H1 (cell line): ENCODE results near the gene CASD1. TPM values are rescaled to one million over a fixed set of nuclear protein-coding genes. Genes with fewer than 3 reads are reported as not detected.

Experiments
- CTCF ChIA-PET: fragments of 300-600 bp; sonication (Branson Sonifier 250); formaldehyde crosslinking; loops from one replicate; lab custom pipeline; 2021; ENCODE audit not compliant: partially characterized antibody; lab: Charles Lee
- POLR2A ChIA-PET: fragments of 300-600 bp; sonication (Branson Sonifier 250); formaldehyde crosslinking; loops from one replicate; lab custom pipeline; 2021; ENCODE audit warnings: inconsistent platforms; ENCODE audit not compliant: partially characterized antibody; lab: Charles Lee
- DNase-seq, 2 experiments: peaks; one replicate each; pipeline versions ENCODE4 v3.0.0 to v3.0.0-alpha.2; 2010 to 2022; ENCODE audit warnings: low spot score in 2 of 2, low read depth in 1 of 2, mixed read lengths in 1 of 2
- FAIRE-seq: peaks from 2 replicates; lab custom pipeline; 2011; peaks lifted over from hg19 to GRCh38; lab: Jason Lieb, UNC
- H2AFZ ChIP-seq: 2 replicates; pipeline ENCODE4 v1.8.1; 2012; ENCODE audit warnings: low read length, inconsistent platforms
- H2AK5ac ChIP-seq: 2 replicates; pipeline ENCODE4 v1.6.1; 2013; ENCODE audit warnings: low read depth, low read length
- H2BK120ac ChIP-seq: replicated peaks from 2 replicates; pipeline ENCODE3; 2013; ENCODE audit warnings: low read depth, low read length, inconsistent platforms
- H2BK12ac ChIP-seq: 2 replicates; pipeline ENCODE4 v1.6.1; 2013; ENCODE audit warnings: low read depth, low read length
- H2BK15ac ChIP-seq: 2 replicates; pipeline ENCODE4 v1.6.1; 2013; ENCODE audit warnings: low read length
- H2BK20ac ChIP-seq: 2 replicates; pipeline ENCODE4 v1.6.1; 2013; ENCODE audit warnings: low read length
- H2BK5ac ChIP-seq: 2 replicates; pipeline ENCODE4 v1.6.1; 2013; ENCODE audit warnings: low read depth, low read length
- H3K14ac ChIP-seq: 2 replicates; pipeline ENCODE4 v1.6.1; 2013; ENCODE audit warnings: inconsistent platforms; ENCODE audit not compliant: insufficient read length
- H3K18ac ChIP-seq: 2 replicates; pipeline ENCODE4 v1.6.1; 2013; ENCODE audit warnings: low read length; ENCODE audit errors: extremely low read depth
- H3K23ac ChIP-seq: 2 replicates; pipeline ENCODE4 v1.6.1; 2013; ENCODE audit warnings: inconsistent platforms; ENCODE audit not compliant: insufficient read length
- H3K23me2 ChIP-seq: 2 replicates; pipeline ENCODE4 v1.6.1; 2013; ENCODE audit warnings: low read depth, low read length
- H3K27ac ChIP-seq: 2 replicates; pipeline ENCODE4 v1.6.1; 2011; ENCODE audit warnings: low read depth, low read length, inconsistent platforms
- H3K27me3 ChIP-seq, 4 experiments: replicated peaks in 1 of 4; 1 replicate in 1 of 4; 2 replicates in 3 of 4; pipeline versions ENCODE4 v1.6.1 to v1.8.1; 2011 to 2013; ENCODE audit warnings: low read length in 3 of 4, mild to moderate bottlenecking in 3 of 4, inconsistent platforms in 2 of 4, mixed read lengths in 2 of 4, moderate library complexity in 1 of 4; ENCODE audit not compliant: control insufficient read depth in 3 of 4, insufficient read depth in 3 of 4; ENCODE audit errors: extremely low read depth in 1 of 4
- H3K36me3 ChIP-seq, 4 experiments: 2 replicates each; pipeline versions ENCODE4 v1.6.1 to v1.8.1; 2011 to 2013; ENCODE audit warnings: mild to moderate bottlenecking in 4 of 4, low read length in 3 of 4, moderate library complexity in 2 of 4, control low read depth in 1 of 4, inconsistent platforms in 1 of 4; ENCODE audit not compliant: insufficient read depth in 4 of 4, control insufficient read depth in 2 of 4
- H3K4ac ChIP-seq: replicated peaks from 2 replicates; pipeline ENCODE3; 2013; ENCODE audit warnings: low read length, low read depth, mixed read lengths, inconsistent platforms; ENCODE audit not compliant: insufficient read length
- H3K4me1 ChIP-seq, 4 experiments: replicated peaks in 1 of 4; 1 replicate in 1 of 4; 2 replicates in 3 of 4; pipeline versions ENCODE4 v1.6.1 to v1.8.1; 2011 to 2013; ENCODE audit warnings: low read length in 3 of 4, inconsistent platforms in 2 of 4, mixed read lengths in 1 of 4; ENCODE audit not compliant: insufficient read depth in 4 of 4, control insufficient read depth in 3 of 4
- H3K4me2 ChIP-seq, 2 experiments: 2 replicates each; pipeline versions ENCODE4 v1.6.1 to v1.8.1; 2011 to 2013; ENCODE audit warnings: low read depth in 2 of 2, low read length in 2 of 2, control low read depth in 1 of 2, inconsistent platforms in 1 of 2, mild to moderate bottlenecking in 1 of 2; ENCODE audit not compliant: insufficient read depth in 1 of 2
- H3K4me3 ChIP-seq, 4 experiments: fragments of 200-600, 300-600 bp in 1 of 4; sonication (generic), shearing (Covaris generic), sonication (Bioruptor Twin) in 1 of 4; 2 replicates each; pipeline versions ENCODE4 v1.5.1 to v1.8.1; 2011 to 2016; ENCODE audit warnings: low read length in 4 of 4, low read depth in 3 of 4, control low read depth in 2 of 4, inconsistent platforms in 2 of 4, mild to moderate bottlenecking in 2 of 4, mixed read lengths in 1 of 4, moderate library complexity in 1 of 4; ENCODE audit not compliant: insufficient read depth in 2 of 4; ENCODE audit errors: extremely low read depth in 1 of 4
- H3K56ac ChIP-seq: replicated peaks from 2 replicates; pipeline ENCODE3; 2013; ENCODE audit warnings: low read depth, mild to moderate bottlenecking, mixed read lengths, low read length, inconsistent platforms; ENCODE audit not compliant: insufficient read length
- H3K79me1 ChIP-seq: 2 replicates; pipeline ENCODE4 v1.6.1; 2013; ENCODE audit warnings: low read depth, low read length, control low read depth
- H3K79me2 ChIP-seq, 2 experiments: 2 replicates each; pipeline versions ENCODE4 v1.6.1 to v1.8.1; 2012 to 2013; ENCODE audit warnings: low read length in 2 of 2, mild to moderate bottlenecking in 2 of 2, inconsistent platforms in 1 of 2; ENCODE audit not compliant: insufficient read depth in 2 of 2, control insufficient read depth in 1 of 2
- H3K9ac ChIP-seq, 4 experiments: replicated peaks in 1 of 4; 1 replicate in 1 of 4; 2 replicates in 3 of 4; pipeline versions ENCODE4 v1.6.1 to v1.8.1; 2011 to 2013; ENCODE audit warnings: low read depth in 3 of 4, low read length in 3 of 4, control low read depth in 2 of 4, mild to moderate bottlenecking in 2 of 4, moderate library complexity in 2 of 4, inconsistent platforms in 1 of 4; ENCODE audit errors: extremely low read depth in 1 of 4
- H3K9me3 ChIP-seq, 2 experiments: 2 replicates each; pipeline versions ENCODE4 v1.6.1 to v1.8.1; 2012 to 2013; ENCODE audit warnings: mild to moderate bottlenecking in 2 of 2, moderate library complexity in 2 of 2, control low read depth in 1 of 2, inconsistent platforms in 1 of 2, low read depth in 1 of 2, low read length in 1 of 2, mixed read lengths in 1 of 2; ENCODE audit not compliant: insufficient read depth in 2 of 2
- H4K20me1 ChIP-seq, 2 experiments: replicated peaks in 1 of 2; 2 replicates each; pipeline versions ENCODE3 to v1.8.1; 2011 to 2013; ENCODE audit warnings: inconsistent platforms in 2 of 2, low read length in 2 of 2, mild to moderate bottlenecking in 1 of 2; ENCODE audit not compliant: insufficient read depth in 2 of 2, control insufficient read depth in 1 of 2
- H4K5ac ChIP-seq: 2 replicates; pipeline ENCODE4 v1.6.1; 2013; ENCODE audit warnings: low read length, low read depth, mixed read lengths, inconsistent platforms; ENCODE audit not compliant: insufficient read length
- H4K8ac ChIP-seq: 2 replicates; pipeline ENCODE4 v1.8.0; 2013; ENCODE audit warnings: mild to moderate bottlenecking, moderate library complexity, low read length, inconsistent platforms; ENCODE audit not compliant: insufficient read depth; ENCODE audit errors: extremely low read depth
- H4K91ac ChIP-seq: replicated peaks from 2 replicates; pipeline ENCODE3; 2013; ENCODE audit warnings: low read length, mixed read lengths, inconsistent platforms; ENCODE audit not compliant: insufficient read length
- HDAC6 ChIP-seq: IDR thresholded peaks from one replicate; pipeline ENCODE4 v1.7.1; 2012; ENCODE audit warnings: low read depth, mild to moderate bottlenecking, inconsistent platforms, low read length, moderate library complexity
- TAF7 ChIP-seq: optimal IDR thresholded peaks from 2 replicates; pipeline ENCODE3; 2011; ENCODE audit warnings: low read depth, mild to moderate bottlenecking, inconsistent platforms, low read length, moderate library complexity, borderline replicate concordance
- ZNF274 ChIP-seq: IDR thresholded peaks from 2 replicates; pipeline ENCODE4 v1.7.0; 2012; ENCODE audit warnings: low read length, borderline replicate concordance; ENCODE audit errors: extremely low read depth
- WGBS, 2 experiments: shearing (Covaris generic) in 1 of 2; methylation state at CpG; one replicate each; pipeline versions ENCODE4 v1.1.6 to v1.1.7; 2013 to 2015; ENCODE audit warnings: low lambda C conversion rate in 2 of 2, mixed read lengths in 2 of 2, inconsistent platforms in 1 of 2, low coverage in 1 of 2, missing lambda C conversion rate in 1 of 2; ENCODE audit not compliant: insufficient replicate concordance in 2 of 2, insufficient coverage in 1 of 2, insufficient read length in 1 of 2; ENCODE audit errors: extremely low coverage in 1 of 2, missing lambda C conversion rate in 1 of 2; 5-methylcytosine and 5-hydroxymethylcytosine counted together
- polyA plus RNA-seq, 7 experiments: library from polyadenylated mRNA; depleted of rRNA in 3 of 7; stranded (reverse) in 5 of 7; unstranded in 2 of 7; fragments of >200 nt in 5 of 7; fragments of 200-250 nt in 2 of 7; gene quantifications; 1 replicate in 5 of 7; 2 replicates in 1 of 7; 4 replicates in 1 of 7; pipeline versions ENCODE4 v1.2.1 to v1.2.3, GENCODE V29; 2011 to 2013; ENCODE audit warnings: missing spikeins in 2 of 7, mixed read lengths in 2 of 7
- total RNA-seq: library from RNA; stranded (reverse); fragmentation: NEBNext Ultra II Directional; extraction: Animal tissue kit (Norgen Biotek cat#: 25700); gene quantifications from 2 replicates; pipeline ENCODE4 v1.2.1, GENCODE V29; 2021
- TF ChIP-seq, protein P1 (sequence below): IDR thresholded peaks from 2 replicates; pipeline ENCODE4 v1.6.1; 2012; ENCODE audit warnings: inconsistent platforms

CASD1 gene
- total and polyA plus RNA-seq, 2 of the 8 experiments (the other 6 are each of a cell fraction or from before 2014, with no cell fraction given) = 14.2 to 18.8 TPM

DNA sequence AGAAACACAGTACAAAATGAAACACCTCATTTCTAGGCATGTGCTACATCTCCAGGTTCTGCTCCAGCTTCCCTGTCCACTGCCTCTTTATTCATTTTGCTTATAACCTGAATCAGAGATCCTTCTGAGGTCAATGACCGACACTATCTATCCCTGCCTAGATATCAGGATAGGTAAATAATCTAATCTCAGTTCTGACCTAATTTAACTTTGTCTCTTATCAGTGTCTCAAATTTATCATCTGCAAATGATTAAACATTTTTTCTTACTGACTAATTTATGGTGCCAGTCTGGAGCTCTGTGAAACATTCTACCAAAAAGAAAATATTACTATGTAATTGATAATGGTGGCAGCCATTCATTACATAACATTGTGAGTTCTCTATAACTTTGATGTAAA, 85.3 kb downstream of the CASD1 start:
- no peak overlapping the region for H3K4ac ChIP-seq
- TF ChIP-seq, protein P1, sequence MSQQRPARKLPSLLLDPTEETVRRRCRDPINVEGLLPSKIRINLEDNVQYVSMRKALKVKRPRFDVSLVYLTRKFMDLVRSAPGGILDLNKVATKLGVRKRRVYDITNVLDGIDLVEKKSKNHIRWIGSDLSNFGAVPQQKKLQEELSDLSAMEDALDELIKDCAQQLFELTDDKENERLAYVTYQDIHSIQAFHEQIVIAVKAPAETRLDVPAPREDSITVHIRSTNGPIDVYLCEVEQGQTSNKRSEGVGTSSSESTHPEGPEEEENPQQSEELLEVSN = no peak
- TF ChIP-seq HDAC6 = no peak
- no peak for TF ChIP-seq ZNF274
- no peak for TF ChIP-seq TAF7
- no peak overlapping the region for H4K5ac ChIP-seq
- peaks cover 0 to 8% (median 0%) of the 10 kb centered on the region in 4 experiments; a peak in 3 of 8 replicates for H3K36me3 ChIP-seq
- no peak overlapping the region for H3K4me3 ChIP-seq
- no peak for FAIRE-seq
- H3K14ac ChIP-seq = no peak overlapping the region
- no peak overlapping the region for H2BK15ac ChIP-seq
- no peak overlapping the region for H2BK20ac ChIP-seq
- H3K4me2 ChIP-seq = no peak overlapping the region
- H3K9me3 ChIP-seq = 0 out of 4 replicates have a peak, but pooled peaks cover 1 to 2% of the 10 kb centered on the region in 2 experiments
- H3K27ac ChIP-seq = no peak overlapping the region
- ChIA-PET CTCF (interaction anchor here (1.4 kb wide), 1 partner anchor 15 kb away, joined by 3 read pairs; no protein-coding TSS in a partner anchor), POLR2A (no interaction called here)
- no peaks in the 10 kb centered on the region for H4K20me1 ChIP-seq
- H2AFZ ChIP-seq = no peak overlapping the region
- no peak overlapping the region for H2BK5ac ChIP-seq
- H4K91ac ChIP-seq = no peak overlapping the region
- H4K8ac ChIP-seq = no peak overlapping the region
- no peaks in the 10 kb centered on the region for H3K23me2 ChIP-seq
- no peak for DNase-seq
- no peak overlapping the region for H3K56ac ChIP-seq
- no peak overlapping the region for H3K9ac ChIP-seq
- no peak overlapping the region for H2BK12ac ChIP-seq
- H3K18ac ChIP-seq = no peak overlapping the region
- H3K79me2 ChIP-seq = no peaks in the 10 kb centered on the region
- H3K23ac ChIP-seq = no peak overlapping the region
- no peak overlapping the region for H2AK5ac ChIP-seq
- no peaks in the 10 kb centered on the region for H3K79me1 ChIP-seq
- H3K4me1 ChIP-seq = peaks cover 0 to 3% (median 0%) of the 10 kb centered on the region in 4 experiments; a peak in 1 of 7 replicates
- WGBS, 2 experiments = 95% methylated on average over 1 of the region's 1 CpG; no CpG with 5 or more reads in 1 of the 2 experiments
- H3K27me3 ChIP-seq = no peaks in the 10 kb centered on the region
- H2BK120ac ChIP-seq = no peak overlapping the region
